Mesothelial cell of epicardium (in vitro differentiated cells): ENCODE measurements around the gene EPN1. TPM values are rescaled to one million over a fixed set of nuclear protein-coding genes. Genes with fewer than 3 reads are reported as not detected.

Experiments
- DNase-seq, 2 experiments: peaks; one replicate each; pipeline ENCODE4 v3.0.0; 2021; ENCODE audit warnings: low spot score in 2 of 2; ENCODE audit not compliant: unreplicated experiment in 2 of 2
- H3K27ac Mint-ChIP-seq: 2 replicates; pipeline ENCODE4 v1.8.0; 2021; ENCODE audit warnings: mixed read lengths
- H3K27me3 Mint-ChIP-seq: 2 replicates; pipeline ENCODE4 v1.8.0; 2021; ENCODE audit warnings: low read depth, mixed read lengths
- H3K36me3 Mint-ChIP-seq: 2 replicates; pipeline ENCODE4 v1.8.0; 2021; ENCODE audit warnings: mixed read lengths
- H3K4me1 Mint-ChIP-seq: 2 replicates; pipeline ENCODE4 v1.8.0; 2021; ENCODE audit warnings: mixed read lengths
- H3K4me3 Mint-ChIP-seq: 2 replicates; pipeline ENCODE4 v1.8.0; 2021; ENCODE audit warnings: mild to moderate bottlenecking, moderate library complexity, mixed read lengths
- H3K9me3 Mint-ChIP-seq: 2 replicates; pipeline ENCODE4 v1.8.0; 2021; ENCODE audit warnings: mixed read lengths
- total RNA-seq: library from RNA; stranded (reverse); gene quantifications from 3 replicates; pipeline ENCODE4 v1.2.1, GENCODE V29; 2021
- TF ChIP-seq, protein P1 (sequence below): fragments of 200-600 bp; sonication (generic); IDR thresholded peaks from one replicate; pipeline ENCODE4 v1.5.0; 2021; ENCODE audit warnings: antibody characterized with exemption; ENCODE audit not compliant: unreplicated experiment

EPN1 gene
- total RNA-seq, 1 donor from 2014 or later = 99.6 TPM

- Mint-ChIP-seq H3K27ac (peak overlapping the region; percentile 27), H3K27me3 (no peaks in the 10 kb centered on the region), H3K4me3 (no peak overlapping the region), H3K4me1 (peaks cover 18% of the 10 kb centered on the region), H3K36me3 (peaks cover 7% of the 10 kb centered on the region), H3K9me3 (no peaks in the 10 kb centered on the region)
- DNase-seq = no peak
- TF ChIP-seq, protein P1, sequence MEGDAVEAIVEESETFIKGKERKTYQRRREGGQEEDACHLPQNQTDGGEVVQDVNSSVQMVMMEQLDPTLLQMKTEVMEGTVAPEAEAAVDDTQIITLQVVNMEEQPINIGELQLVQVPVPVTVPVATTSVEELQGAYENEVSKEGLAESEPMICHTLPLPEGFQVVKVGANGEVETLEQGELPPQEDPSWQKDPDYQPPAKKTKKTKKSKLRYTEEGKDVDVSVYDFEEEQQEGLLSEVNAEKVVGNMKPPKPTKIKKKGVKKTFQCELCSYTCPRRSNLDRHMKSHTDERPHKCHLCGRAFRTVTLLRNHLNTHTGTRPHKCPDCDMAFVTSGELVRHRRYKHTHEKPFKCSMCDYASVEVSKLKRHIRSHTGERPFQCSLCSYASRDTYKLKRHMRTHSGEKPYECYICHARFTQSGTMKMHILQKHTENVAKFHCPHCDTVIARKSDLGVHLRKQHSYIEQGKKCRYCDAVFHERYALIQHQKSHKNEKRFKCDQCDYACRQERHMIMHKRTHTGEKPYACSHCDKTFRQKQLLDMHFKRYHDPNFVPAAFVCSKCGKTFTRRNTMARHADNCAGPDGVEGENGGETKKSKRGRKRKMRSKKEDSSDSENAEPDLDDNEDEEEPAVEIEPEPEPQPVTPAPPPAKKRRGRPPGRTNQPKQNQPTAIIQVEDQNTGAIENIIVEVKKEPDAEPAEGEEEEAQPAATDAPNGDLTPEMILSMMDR = no peak
Measured at GRCh38 chr19:55671054-55671378, 4.0 kb upstream of the EPN1 start.

GRCh38 chr19:55672418-55672817 is 2.6 kb upstream of the EPN1 start:
- H3K27ac Mint-ChIP-seq = peak overlapping the region; percentile 27
- H3K27me3 Mint-ChIP-seq = no peaks in the 10 kb centered on the region
- H3K4me3 Mint-ChIP-seq = no peak overlapping the region

GRCh38 chr19:55673465-55673864 is 1.6 kb upstream of the EPN1 start:
- Mint-ChIP-seq H3K4me1 (peaks cover 34% of the 10 kb centered on the region), H3K36me3 (peaks cover 6% of the 10 kb centered on the region), H3K27me3 (no peaks in the 10 kb centered on the region), H3K4me3 (peak overlapping the region; percentile 49), H3K27ac (peak overlapping the region; percentile 84), H3K9me3 (no peaks in the 10 kb centered on the region)
- no peak for DNase-seq
- TF ChIP-seq, protein P1 = no peak

More at GRCh38 chr19:55672418-55672817, 2.6 kb upstream of the EPN1 start:
- no peaks in the 10 kb centered on the region for H3K9me3 Mint-ChIP-seq
- no peak for DNase-seq
- H3K36me3 Mint-ChIP-seq = peaks cover 6% of the 10 kb centered on the region
- peaks cover 30% of the 10 kb centered on the region for H3K4me1 Mint-ChIP-seq
- TF ChIP-seq, protein P1 = no peak

GRCh38 chr19:55673889-55674288 is 1.1 kb upstream of the EPN1 start:
- H3K27ac Mint-ChIP-seq = peak overlapping the region; percentile 84

DNA sequence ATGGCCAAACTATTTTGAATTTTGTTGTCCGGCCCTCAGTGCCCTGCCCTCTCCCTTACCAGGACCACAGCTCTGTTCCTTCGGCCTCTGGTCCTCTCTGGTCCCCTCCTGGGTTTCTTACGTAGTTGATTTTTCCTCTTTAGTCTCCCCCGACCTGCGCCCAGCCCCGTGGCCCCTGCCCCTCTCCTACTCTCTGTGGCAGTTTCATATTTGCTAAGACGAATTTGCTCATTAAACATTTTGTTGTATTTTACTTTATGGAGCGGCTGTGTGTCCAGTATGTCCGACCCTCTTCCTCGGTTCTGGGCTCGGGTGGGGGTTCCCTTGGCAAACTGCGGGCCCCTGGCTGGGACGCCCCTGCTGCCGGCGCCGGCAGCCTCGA is 576 bp upstream of the EPN1 start:
- TF ChIP-seq, protein P1 = no peak
- Mint-ChIP-seq H3K27ac (peak overlapping the region; percentile 91), H3K9me3 (no peaks in the 10 kb centered on the region), H3K4me1 (peaks cover 34% of the 10 kb centered on the region), H3K27me3 (no peaks in the 10 kb centered on the region), H3K36me3 (peaks cover 7% of the 10 kb centered on the region), H3K4me3 (peak overlapping the region; percentile 58)
- DNase-seq = no peak

More at GRCh38 chr19:55673889-55674288, 1.1 kb upstream of the EPN1 start:
- TF ChIP-seq, protein P1 = no peak
- Mint-ChIP-seq H3K36me3 (peaks cover 6% of the 10 kb centered on the region), H3K27me3 (no peaks in the 10 kb centered on the region), H3K9me3 (no peaks in the 10 kb centered on the region), H3K4me1 (peaks cover 34% of the 10 kb centered on the region), H3K4me3 (peak overlapping the region; percentile 49)
- DNase-seq = no peak
